Caco-2 (cell line): Measurements from ENCODE around the gene SPG11. TPM values are rescaled to one million over a fixed set of nuclear protein-coding genes. Genes with fewer than 3 reads are reported as not detected.

Experiments used
- BruUV-seq: library from RNA; stranded (reverse); fragments of 400-500 nt; replicated peaks from 2 replicates; lab custom pipeline; 2021; lab: Mats Ljungman, UMichigan
- CTCF ChIA-PET: fragments of 300-600 bp; sonication (Branson Sonifier 250); formaldehyde crosslinking; loops from one replicate; lab custom pipeline; 2022; ENCODE audit warnings: antibody characterized with exemption; lab: Charles Lee
- POLR2A ChIA-PET: fragments of 300-600 bp; sonication (Branson Sonifier 250); formaldehyde crosslinking; loops from one replicate; lab custom pipeline; 2022; ENCODE audit warnings: antibody characterized with exemption; lab: Charles Lee
- DNase-seq, 2 experiments: peaks; one replicate each; pipeline versions ENCODE4 v3.0.0 to v3.0.0-alpha.2; 2020 to 2022
- H3K27me3 ChIP-seq: replicated peaks from 2 replicates; pipeline ENCODE4 v1.6.0; 2011; ENCODE audit warnings: low read length; ENCODE audit not compliant: control insufficient read depth, insufficient read depth
- H3K36me3 ChIP-seq: 2 replicates; pipeline ENCODE4 v1.5.1; 2011; ENCODE audit warnings: low read length; ENCODE audit not compliant: control insufficient read depth, insufficient read depth
- H3K4me1 ChIP-seq: fragments of 250-450 bp; sonication (Bioruptor Pico); 2 replicates; pipeline ENCODE4 v1.5.1; 2020; ENCODE audit warnings: mild to moderate bottlenecking
- H3K4me3 ChIP-seq: 2 replicates; pipeline ENCODE4 v1.5.1; 2011; ENCODE audit warnings: low read depth, mild to moderate bottlenecking, control low read depth, low read length
- H3K9me3 ChIP-seq: fragments of 250-450 bp; sonication (Bioruptor Pico); 2 replicates; pipeline ENCODE4 v1.5.1; 2020; ENCODE audit warnings: mild to moderate bottlenecking, moderate library complexity
- H3K27ac Mint-ChIP-seq: one replicate; pipeline ENCODE4 v1.8.0; 2022; ENCODE audit warnings: mixed read lengths; ENCODE audit not compliant: unreplicated experiment
- H3K27me3 Mint-ChIP-seq: one replicate; pipeline ENCODE4 v1.8.0; 2022; ENCODE audit warnings: mixed read lengths; ENCODE audit not compliant: insufficient read depth, unreplicated experiment
- H3K36me3 Mint-ChIP-seq: one replicate; pipeline ENCODE4 v1.8.0; 2022; ENCODE audit warnings: mild to moderate bottlenecking, mixed read lengths; ENCODE audit not compliant: insufficient read depth, unreplicated experiment
- H3K4me1 Mint-ChIP-seq: one replicate; pipeline ENCODE4 v1.8.0; 2022; ENCODE audit warnings: low read depth, mixed read lengths; ENCODE audit not compliant: unreplicated experiment
- H3K4me3 Mint-ChIP-seq: one replicate; pipeline ENCODE4 v1.8.0; 2022; ENCODE audit warnings: mild to moderate bottlenecking, moderate library complexity, mixed read lengths; ENCODE audit not compliant: unreplicated experiment
- H3K9me3 Mint-ChIP-seq: one replicate; pipeline ENCODE4 v1.8.0; 2022; ENCODE audit warnings: mixed read lengths; ENCODE audit not compliant: unreplicated experiment
- intact Hi-C: fragments of 100-400 bp; cut with micrococcal nuclease; formaldehyde crosslinking; loops from one replicate; pipeline ENCODE4 v1.10.0; 2022; ENCODE audit not compliant: unreplicated experiment
- total RNA-seq: library from RNA; stranded (reverse); gene quantifications from 2 replicates; pipeline ENCODE4 v1.2.3, GENCODE V29; 2022
- TF ChIP-seq, protein P1 (sequence below), 2 experiments: fragments of 200-600 bp in 1 of 2; IDR thresholded peaks; 1 replicate in 1 of 2; 2 replicates in 1 of 2; pipeline versions ENCODE4 v1.5.1 to v1.8.0; 2011 to 2022; ENCODE audit warnings: antibody characterized with exemption in 1 of 2, control low read depth in 1 of 2, inconsistent platforms in 1 of 2, low read depth in 1 of 2, low read length in 1 of 2, mild to moderate bottlenecking in 1 of 2, moderate library complexity in 1 of 2; ENCODE audit not compliant: insufficient read depth in 1 of 2, severe bottlenecking in 1 of 2, unreplicated experiment in 1 of 2

Gene SPG11
- total RNA-seq, 1 experiment from 2014 or later = 43.3 TPM

GRCh38 chr15:44591326-44591725, 72.1 kb downstream of the SPG11 start:
- no peaks in the 10 kb centered on the region for H3K9me3 ChIP-seq
- Mint-ChIP-seq H3K27ac (no peak overlapping the region), H3K4me1 (no peaks in the 10 kb centered on the region), H3K4me3 (no peak overlapping the region), H3K36me3 (peaks cover 53% of the 10 kb centered on the region), H3K27me3 (no peaks in the 10 kb centered on the region), H3K9me3 (no peaks in the 10 kb centered on the region)
- H3K36me3 ChIP-seq = peaks cover 2% of the 10 kb centered on the region
- no peaks in the 10 kb centered on the region for H3K4me1 ChIP-seq
- H3K4me3 ChIP-seq = no peak overlapping the region
- ChIA-PET POLR2A (no interaction called here), CTCF (no interaction called here)
- intact Hi-C loops = loop anchor here (5.0 kb wide), 1 partner anchor 146 kb away; the partner anchor contains the start of gene TRIM69
- no peaks in the 10 kb centered on the region for H3K27me3 ChIP-seq
- TF ChIP-seq, protein P1, sequence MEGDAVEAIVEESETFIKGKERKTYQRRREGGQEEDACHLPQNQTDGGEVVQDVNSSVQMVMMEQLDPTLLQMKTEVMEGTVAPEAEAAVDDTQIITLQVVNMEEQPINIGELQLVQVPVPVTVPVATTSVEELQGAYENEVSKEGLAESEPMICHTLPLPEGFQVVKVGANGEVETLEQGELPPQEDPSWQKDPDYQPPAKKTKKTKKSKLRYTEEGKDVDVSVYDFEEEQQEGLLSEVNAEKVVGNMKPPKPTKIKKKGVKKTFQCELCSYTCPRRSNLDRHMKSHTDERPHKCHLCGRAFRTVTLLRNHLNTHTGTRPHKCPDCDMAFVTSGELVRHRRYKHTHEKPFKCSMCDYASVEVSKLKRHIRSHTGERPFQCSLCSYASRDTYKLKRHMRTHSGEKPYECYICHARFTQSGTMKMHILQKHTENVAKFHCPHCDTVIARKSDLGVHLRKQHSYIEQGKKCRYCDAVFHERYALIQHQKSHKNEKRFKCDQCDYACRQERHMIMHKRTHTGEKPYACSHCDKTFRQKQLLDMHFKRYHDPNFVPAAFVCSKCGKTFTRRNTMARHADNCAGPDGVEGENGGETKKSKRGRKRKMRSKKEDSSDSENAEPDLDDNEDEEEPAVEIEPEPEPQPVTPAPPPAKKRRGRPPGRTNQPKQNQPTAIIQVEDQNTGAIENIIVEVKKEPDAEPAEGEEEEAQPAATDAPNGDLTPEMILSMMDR (IDR thresholded peaks at IDR 0.05; ENCODE audit: insufficient read depth in 1 of 2, low read depth in 1 of 2, low read length in 1 of 2, severe bottlenecking in 1 of 2, unreplicated experiment in 1 of 2) = no peak
- BruUV-seq = no TSS peak
- no peak for DNase-seq

DNA sequence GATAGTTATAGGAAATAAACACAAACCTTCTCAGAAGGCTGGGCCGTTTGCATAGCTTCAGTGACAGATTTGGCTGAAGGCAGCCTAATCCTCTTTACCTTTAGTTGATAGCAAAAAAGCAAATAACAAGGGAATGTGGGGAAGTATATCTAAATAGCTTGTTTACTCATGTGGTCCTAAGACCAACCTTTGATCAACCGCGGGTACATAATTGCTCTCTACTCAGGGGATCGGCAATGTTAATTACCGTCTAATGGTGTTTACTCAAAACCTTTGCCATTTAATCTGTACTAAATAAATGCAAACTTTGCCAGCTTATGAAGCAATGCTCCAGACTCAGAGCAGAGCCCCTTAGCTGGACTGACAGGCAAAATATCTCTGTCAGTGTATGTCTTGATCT, 74.9 kb downstream of the SPG11 start:
- no peaks in the 10 kb centered on the region for H3K9me3 ChIP-seq
- POLR2A ChIA-PET = no interaction called here

DNA sequence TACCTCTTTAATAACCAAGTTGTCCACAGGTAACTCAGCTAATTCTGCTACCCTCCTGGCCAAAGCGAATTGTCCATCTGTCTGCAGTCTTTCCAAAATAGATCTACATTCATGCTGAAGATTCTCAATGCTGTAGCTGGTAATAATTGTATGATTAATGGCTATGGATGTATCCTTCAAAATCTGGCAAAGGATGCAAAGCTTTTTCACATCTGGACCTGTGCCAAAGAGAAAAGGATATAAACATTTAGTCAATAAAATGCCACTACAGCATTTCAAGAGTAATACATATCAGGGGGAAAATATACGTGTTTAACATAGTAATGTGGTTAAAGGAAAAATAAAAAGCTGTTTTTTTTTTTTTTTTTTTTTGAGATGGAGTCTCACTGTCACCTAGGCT, 77.8 kb downstream of the SPG11 start:
- H3K9me3 Mint-ChIP-seq = no peaks in the 10 kb centered on the region
- Histone ChIP-seq H3K4me3 (no peak overlapping the region), H3K4me1 (no peaks in the 10 kb centered on the region), H3K27me3 (no peaks in the 10 kb centered on the region), H3K36me3 (no peaks in the 10 kb centered on the region; the same call in none of the 2 replicates), H3K9me3 (no peaks in the 10 kb centered on the region)
- intact Hi-C loops = no loop called here
- TF ChIP-seq, protein P1 (IDR thresholded peaks at IDR 0.05; ENCODE audit: insufficient read depth in 1 of 2, low read depth in 1 of 2, low read length in 1 of 2, severe bottlenecking in 1 of 2, unreplicated experiment in 1 of 2) = no peak
- no peak overlapping the region for H3K4me3 Mint-ChIP-seq
- no peaks in the 10 kb centered on the region for H3K4me1 Mint-ChIP-seq
- peaks cover 75% of the 10 kb centered on the region for H3K36me3 Mint-ChIP-seq
- no peak for DNase-seq
- POLR2A ChIA-PET = no interaction called here
- H3K27me3 Mint-ChIP-seq = no peaks in the 10 kb centered on the region
- no TSS peak for BruUV-seq
- no peak overlapping the region for H3K27ac Mint-ChIP-seq
- CTCF ChIA-PET = no interaction called here

More for the DNA sequence above, 74.9 kb downstream of the SPG11 start:
- no peaks in the 10 kb centered on the region for H3K9me3 Mint-ChIP-seq
- TF ChIP-seq, protein P1 (IDR thresholded peaks at IDR 0.05; ENCODE audit: insufficient read depth in 1 of 2, low read depth in 1 of 2, low read length in 1 of 2, severe bottlenecking in 1 of 2, unreplicated experiment in 1 of 2) = no peak
- no peaks in the 10 kb centered on the region for H3K27me3 ChIP-seq
- no TSS peak for BruUV-seq
- no peak overlapping the region for H3K27ac Mint-ChIP-seq
- H3K36me3 ChIP-seq = no peaks in the 10 kb centered on the region; the same call in none of the 2 replicates
- H3K4me3 ChIP-seq = no peak overlapping the region
- H3K36me3 Mint-ChIP-seq = peaks cover 57% of the 10 kb centered on the region
- H3K4me3 Mint-ChIP-seq = no peak overlapping the region
- no peaks in the 10 kb centered on the region for H3K27me3 Mint-ChIP-seq
- H3K4me1 ChIP-seq = no peaks in the 10 kb centered on the region
- H3K4me1 Mint-ChIP-seq = no peaks in the 10 kb centered on the region
- CTCF ChIA-PET = interaction anchor here (0.6 to 1.5 kb wide), 2 partner anchors 10 to 16 kb away, joined by 4 to 5 read pairs; no protein-coding TSS in a partner anchor
- intact Hi-C loops = no loop called here
- DNase-seq = no peak
